ENCODE data around the gene PRM2. TPM values are rescaled to one million over a fixed set of nuclear protein-coding genes. Genes with fewer than 3 reads are reported as not detected.

PRM2 gene
- total RNA-seq: 100 to 1,000 TPM in 1 of 2 donors, not detected in 1; 343 TPM

GRCh38 chr16:11276143-11276895 lies at the start of gene PRM2:
TSS of gene PRM2 (minus strand) at chr16:11276480. CDS start at chr16:11276370, 110 bp downstream.
- no peaks in the 10 kb centered on the region for H3K4me1 ChIP-seq (replicated peaks)
- no peak for DNase-seq (ENCODE audit: low spot score)
- H3K4me3 ChIP-seq: no peak within 1 kb of the TSS
- no peak within 1 kb of the TSS for H3K27ac ChIP-seq
- no peaks in the 10 kb centered on the region for H3K27me3 ChIP-seq (replicated peaks; ENCODE audit: insufficient read depth)
- H3K9me3 ChIP-seq: no peaks in the 10 kb centered on the region
- no peak for TF ChIP-seq CTCF (IDR thresholded peaks at IDR 0.05)
- TF ChIP-seq POLR2AphosphoS5 (IDR thresholded peaks at IDR 0.05): no peak
- TF ChIP-seq POLR2A (IDR thresholded peaks at IDR 0.05): no peak
- no peaks in the 10 kb centered on the region for H3K36me3 ChIP-seq
- WGBS: 95% methylated on average over 26 of the region's 26 CpGs
- intact Hi-C loops (cut with DNase I): no loop called here

- H3K4me3 ChIP-seq: no peak overlapping the region
- no peaks in the 10 kb centered on the region for H3K9me3 ChIP-seq
- H3K27ac ChIP-seq: no peak overlapping the region
- H3K27me3 ChIP-seq (replicated peaks; ENCODE audit: insufficient read depth): no peaks in the 10 kb centered on the region
- whole genome bisulfite sequencing: 83% methylated on average over 10 of the region's 10 CpGs
- TF ChIP-seq CTCF (IDR thresholded peaks at IDR 0.05) (no peak), POLR2AphosphoS5 (IDR thresholded peaks at IDR 0.05) (no peak), POLR2A (IDR thresholded peaks at IDR 0.05) (no peak)
- DNase-seq (ENCODE audit: low spot score): no peak
- H3K4me1 ChIP-seq (replicated peaks): no peaks in the 10 kb centered on the region
- intact Hi-C loops (cut with DNase I): no loop called here
- no peaks in the 10 kb centered on the region for H3K36me3 ChIP-seq
These were observed 49.3 kb upstream of the PRM2 start for GRCh38 chr16:11325404-11326083.

- intact Hi-C loops (cut with DNase I): no loop called here
- H3K36me3 ChIP-seq: no peaks in the 10 kb centered on the region
- H3K9me3 ChIP-seq: no peaks in the 10 kb centered on the region
- no peak for DNase-seq (ENCODE audit: low spot score)
- no peak overlapping the region for H3K27ac ChIP-seq
- H3K27me3 ChIP-seq (replicated peaks; ENCODE audit: insufficient read depth): no peaks in the 10 kb centered on the region
- TF ChIP-seq CTCF (IDR thresholded peaks at IDR 0.05): no peak
- no peak for TF ChIP-seq POLR2AphosphoS5 (IDR thresholded peaks at IDR 0.05)
- TF ChIP-seq POLR2A (IDR thresholded peaks at IDR 0.05): no peak
- WGBS: 90% methylated on average over 11 of the region's 11 CpGs
- H3K4me3 ChIP-seq: no peak overlapping the region
- H3K4me1 ChIP-seq (replicated peaks): no peaks in the 10 kb centered on the region
These were observed 47.5 kb upstream of the PRM2 start for GRCh38 chr16:11323551-11324336.

GRCh38 chr16:11322823-11323222 lies 46.5 kb upstream of the PRM2 start:
- no peak overlapping the region for H3K27ac ChIP-seq
- intact Hi-C loops (cut with DNase I): no loop called here
- no peaks in the 10 kb centered on the region for H3K27me3 ChIP-seq (replicated peaks; ENCODE audit: insufficient read depth)
- H3K4me3 ChIP-seq: no peak overlapping the region
- 80% methylated on average over 3 of the region's 3 CpGs for WGBS
- H3K36me3 ChIP-seq: no peaks in the 10 kb centered on the region
- no peaks in the 10 kb centered on the region for H3K4me1 ChIP-seq (replicated peaks)
- no peaks in the 10 kb centered on the region for H3K9me3 ChIP-seq
- no peak for DNase-seq (ENCODE audit: low spot score)
- TF ChIP-seq POLR2A (IDR thresholded peaks at IDR 0.05) (no peak), POLR2AphosphoS5 (IDR thresholded peaks at IDR 0.05) (no peak), CTCF (IDR thresholded peaks at IDR 0.05) (no peak)

Measured in prostate gland (tissue), 2 donors.